Colon (tissue), 2 donors: ENCODE data around the gene GPR141.
"Not testable (repeated sequence)": the region's sequence is repeated elsewhere in the genome, so short reads cannot be mapped to it uniquely, and the experiment has no call there.

Source experiments
- FAIRE-seq: peaks from 2 replicates; lab custom pipeline; 2012; peaks lifted over from hg19 to GRCh38; lab: Jason Lieb, UNC
- donor health status: control.
- donor health status: control.

The GPR141 gene

DNA sequence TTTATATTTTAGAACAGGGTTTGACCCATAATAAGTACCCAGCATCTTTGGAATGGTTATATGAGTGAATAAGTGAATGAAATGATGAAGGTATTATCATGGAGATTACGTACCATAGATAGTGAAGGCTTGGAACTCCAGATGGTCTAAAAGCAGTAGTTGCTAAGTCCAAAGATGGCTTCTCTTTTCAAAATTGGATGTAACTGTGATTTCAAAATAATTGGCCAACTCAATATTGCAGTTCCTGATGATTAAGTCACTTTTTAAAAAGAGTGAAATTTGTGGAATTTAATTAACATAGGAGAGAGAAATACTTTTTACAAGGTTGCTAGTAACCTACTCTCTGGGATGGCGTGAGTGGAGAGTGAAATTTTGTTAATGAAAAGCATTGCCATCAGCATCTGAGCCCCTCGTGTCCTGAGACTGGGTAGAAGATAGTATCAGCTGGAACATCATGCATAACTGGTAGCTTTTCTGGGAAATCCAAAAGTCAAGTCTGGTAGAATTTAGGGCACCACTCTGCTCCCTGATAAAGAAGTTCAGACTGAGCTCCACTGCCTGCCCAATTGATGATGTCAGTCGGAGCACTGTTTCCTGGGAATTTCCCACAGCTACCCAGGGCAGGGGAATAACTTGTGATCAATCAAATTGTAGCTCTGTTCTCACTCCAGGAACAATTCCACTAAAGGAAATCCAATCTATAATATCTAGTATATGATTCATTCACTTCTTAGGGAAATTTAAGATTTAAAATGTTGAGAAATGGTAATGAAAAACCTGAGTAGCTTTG lies 3.2 kb downstream of the GPR141 start:
- no peak for FAIRE-seq

DNA sequence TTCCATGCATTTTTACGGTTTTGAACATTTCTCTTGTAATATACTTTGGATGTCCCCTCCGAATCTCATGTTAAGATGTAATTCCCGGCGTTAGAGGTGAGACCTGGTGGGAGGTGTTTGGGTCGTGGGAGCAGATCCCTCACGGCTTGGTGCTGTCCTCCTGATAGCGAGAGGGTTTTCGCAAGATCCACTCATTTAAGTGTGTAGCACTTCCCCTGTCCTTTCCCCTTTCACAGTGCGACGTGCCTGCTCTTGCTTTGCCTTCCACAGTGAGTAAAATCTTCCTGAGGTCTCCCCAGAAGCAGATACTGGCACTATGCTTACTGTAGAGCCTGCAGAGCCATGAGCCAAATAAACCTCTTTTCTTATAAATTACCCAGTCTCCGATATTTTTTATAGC lies 6.6 kb downstream of the GPR141 start:
- no peak for FAIRE-seq

DNA sequence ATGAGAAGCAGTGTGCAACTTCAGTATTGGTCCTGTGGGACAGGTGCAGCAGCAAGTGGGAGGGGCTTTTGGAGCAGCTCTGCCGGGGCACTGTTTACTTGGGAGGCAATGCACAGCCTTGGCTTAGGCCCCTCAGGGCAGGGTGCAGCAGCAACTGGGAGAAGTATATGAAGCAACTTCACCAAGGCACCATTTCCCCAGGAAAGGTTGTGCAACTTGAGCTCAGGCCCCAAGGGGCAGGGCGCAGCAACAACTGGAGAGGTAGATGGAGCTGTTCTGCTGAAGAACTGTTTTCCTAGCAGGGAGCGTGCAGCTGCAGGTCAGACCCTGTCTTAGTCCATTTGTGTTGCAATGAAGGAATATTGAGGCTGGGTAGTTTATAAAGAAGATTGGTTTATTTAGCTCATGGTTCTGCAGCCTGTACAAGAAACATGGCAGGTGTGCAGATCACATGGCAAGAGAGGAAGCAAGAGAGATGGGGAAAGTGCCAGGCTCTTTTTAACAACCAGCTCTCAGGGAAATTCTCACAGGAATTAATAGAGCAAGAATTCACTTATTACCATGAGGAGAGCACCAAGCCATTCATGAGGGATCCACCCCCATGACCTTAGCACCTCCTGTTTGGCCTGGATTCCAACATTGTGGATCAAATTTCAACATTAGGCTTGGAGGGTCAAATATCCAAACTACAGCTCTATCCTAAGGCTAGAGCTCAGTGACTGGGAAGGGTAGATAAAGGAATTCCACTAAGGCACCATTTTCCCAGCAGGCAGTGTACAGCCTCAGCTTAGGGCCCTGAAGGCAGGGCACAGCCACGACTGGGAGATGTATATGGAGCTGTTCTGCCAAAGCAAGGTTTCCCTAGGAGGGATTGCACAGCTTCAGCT lies 10.9 kb downstream of the GPR141 start:
- FAIRE-seq, result no peak

DNA sequence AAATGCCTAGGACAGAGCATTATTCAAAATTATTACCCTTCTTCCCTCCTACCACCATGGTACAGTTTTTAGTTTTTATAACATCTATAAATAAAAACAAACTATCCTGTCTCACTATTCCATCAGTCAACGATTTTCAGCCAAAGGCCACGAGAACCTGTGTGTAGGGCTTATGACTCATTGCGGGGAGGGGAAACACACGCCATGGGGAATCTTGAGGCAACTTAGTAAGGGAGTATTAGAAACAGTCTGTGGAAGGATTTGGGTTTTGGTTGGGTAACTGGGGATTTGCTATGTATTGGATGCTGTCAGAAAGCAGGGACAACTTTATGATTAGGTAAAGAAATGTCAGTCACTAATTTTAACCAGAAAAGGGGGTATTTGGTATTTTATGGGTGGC lies 14.7 kb downstream of the GPR141 start:
- no peak for FAIRE-seq

DNA sequence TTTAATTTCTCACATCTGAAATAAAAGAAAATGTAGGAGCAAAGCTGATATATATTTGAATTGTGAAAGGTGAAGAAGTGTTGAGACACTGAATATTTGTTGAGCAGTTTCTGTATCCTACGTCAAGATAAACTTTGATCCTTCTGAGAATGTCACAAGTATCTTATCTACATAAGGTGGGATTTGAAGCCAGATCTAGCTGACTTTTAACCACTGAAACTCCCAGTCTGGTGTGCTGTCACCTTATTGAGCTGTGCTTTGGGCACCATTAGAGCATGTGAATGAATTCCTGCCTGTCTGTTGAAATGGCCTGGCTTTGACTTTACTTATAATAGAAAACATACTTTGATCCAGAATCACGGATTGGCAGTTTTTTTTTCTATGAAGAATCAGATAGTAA lies 15.2 kb downstream of the GPR141 start:
- no peak for FAIRE-seq

DNA sequence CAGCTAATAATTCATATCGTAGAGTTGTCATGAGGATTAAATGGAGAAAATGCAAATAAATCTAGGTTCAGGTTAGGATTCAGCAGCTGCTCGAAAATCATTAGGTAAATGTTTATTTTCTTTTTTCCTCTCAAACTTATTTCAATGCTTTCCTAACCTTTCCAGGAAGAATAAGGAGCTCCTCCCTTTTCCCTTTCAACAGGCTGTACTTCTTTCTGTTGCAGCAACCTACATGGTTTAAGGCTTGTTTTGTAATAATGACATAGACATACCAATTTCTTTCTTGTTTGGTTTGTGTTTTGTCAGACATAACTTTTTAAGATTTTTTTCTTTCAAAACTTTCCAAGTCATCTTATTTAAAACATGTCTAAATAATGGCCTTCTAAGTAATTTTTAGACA lies 18.2 kb downstream of the GPR141 start:
- no peak for FAIRE-seq

DNA sequence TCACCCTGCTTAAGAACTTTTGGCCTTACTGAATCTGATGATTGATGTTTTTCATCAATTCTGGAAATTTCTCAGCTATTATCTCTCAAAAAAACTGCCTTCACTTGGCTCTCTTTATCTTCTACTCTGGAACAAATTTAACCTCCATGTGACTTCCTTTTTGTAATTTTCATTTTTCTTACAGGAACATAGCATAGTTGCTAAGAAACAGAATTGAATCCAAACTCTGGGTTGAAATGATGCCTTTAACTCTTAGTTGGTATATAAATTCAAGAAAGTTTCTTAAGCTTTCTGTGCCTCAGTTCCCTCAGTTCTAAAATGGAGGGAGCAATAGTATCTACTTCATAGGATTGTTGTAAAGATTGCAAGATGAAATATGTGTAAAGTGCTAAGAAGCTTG lies 19.8 kb downstream of the GPR141 start:
- no peak for FAIRE-seq

DNA sequence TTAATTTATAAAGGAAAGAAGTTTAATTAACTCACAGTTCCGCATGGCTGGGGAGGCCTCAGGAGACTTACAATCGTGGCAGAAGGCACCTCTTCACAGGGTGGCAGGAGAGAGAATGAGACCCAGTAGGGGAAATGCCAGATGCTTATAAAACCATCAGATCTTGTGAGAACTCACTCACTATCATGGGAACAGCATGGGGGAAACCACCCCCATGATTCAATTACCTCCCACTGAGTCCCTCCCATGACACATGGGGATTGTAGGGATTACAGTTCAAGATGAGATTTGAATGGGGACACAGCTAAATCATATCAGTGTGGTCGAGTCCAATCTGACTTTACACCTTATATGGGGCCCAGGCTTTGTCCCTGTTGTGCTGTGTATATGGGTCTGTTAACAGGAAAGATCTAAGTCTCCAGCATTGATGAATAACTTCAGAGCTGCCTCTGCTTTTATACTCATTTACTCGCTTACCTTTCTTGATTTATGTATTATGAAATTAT lies 20.8 kb downstream of the GPR141 start:
- not testable (repeated sequence) for FAIRE-seq

DNA sequence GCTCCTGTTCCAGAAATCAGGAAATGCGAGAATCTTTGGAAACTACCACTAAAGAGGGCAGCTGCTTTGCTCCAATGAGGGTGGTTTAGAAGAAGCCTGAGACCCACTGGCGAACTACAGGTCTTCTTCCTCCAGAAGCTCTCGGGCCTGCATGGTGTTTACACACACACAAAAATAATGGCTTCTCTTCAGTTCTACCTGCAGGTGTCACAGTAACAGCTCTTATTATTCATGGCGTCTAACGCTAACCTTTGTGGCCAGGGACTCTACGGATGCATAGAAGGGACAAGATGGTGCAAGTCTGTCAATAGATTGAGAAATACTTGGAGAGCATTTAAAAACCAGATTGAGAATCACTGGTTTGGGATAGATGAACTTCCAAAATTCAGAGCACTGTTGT lies 22.4 kb downstream of the GPR141 start:
- no peak for FAIRE-seq

DNA sequence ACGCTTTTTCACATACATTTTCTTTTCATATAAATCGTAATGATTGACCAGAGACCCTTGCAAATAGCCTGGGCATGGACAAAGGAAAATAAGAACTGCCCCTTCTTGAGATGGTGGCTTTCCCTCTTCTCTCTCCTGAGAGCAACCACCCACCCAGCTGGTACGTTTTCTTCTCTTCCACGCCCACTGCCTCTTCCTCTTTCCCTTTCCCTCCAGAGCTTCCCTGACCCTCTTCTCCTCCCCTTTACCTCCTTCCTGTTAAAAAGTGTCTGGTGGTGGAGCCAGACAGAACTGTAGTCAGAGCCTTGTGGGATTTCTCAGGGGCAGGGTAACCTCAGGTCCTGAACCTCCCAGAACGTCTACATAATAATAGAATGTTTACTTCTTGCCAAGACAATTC lies 23.2 kb downstream of the GPR141 start:
- no peak for FAIRE-seq

DNA sequence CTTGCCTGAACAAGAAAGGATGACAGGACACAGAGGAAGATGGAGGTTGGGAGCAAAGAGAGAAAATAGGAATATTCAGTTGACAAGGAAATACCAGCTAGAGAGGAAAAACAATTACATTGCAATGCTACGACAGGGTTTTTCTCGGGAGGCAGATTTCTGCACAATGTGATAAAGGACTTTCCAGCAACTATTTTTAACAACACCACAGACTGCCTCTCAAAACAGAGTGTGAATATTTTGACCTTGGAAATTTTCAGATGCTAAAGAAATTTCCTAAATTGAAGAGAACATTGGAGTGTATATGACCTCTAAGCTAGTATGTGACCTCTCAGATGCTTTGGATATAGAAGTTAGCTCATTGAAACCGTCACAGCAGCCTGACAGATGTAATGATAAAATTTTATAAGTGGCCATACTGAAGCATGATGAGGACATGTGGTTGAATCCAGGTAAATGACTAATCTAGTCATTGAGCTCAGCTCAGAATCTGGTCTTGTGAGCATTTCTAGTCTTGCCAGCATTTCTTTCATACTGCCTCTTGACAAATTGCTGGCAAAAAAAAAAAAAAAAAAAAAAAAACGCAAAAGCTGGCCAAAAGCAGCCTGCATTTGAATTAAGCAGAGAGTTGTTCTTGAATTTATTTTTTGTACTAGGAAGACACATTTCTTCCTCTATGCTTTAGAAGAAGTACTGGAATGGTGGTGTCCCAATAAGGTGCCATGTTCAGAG lies 24.4 kb downstream of the GPR141 start:
- no peak for FAIRE-seq

DNA sequence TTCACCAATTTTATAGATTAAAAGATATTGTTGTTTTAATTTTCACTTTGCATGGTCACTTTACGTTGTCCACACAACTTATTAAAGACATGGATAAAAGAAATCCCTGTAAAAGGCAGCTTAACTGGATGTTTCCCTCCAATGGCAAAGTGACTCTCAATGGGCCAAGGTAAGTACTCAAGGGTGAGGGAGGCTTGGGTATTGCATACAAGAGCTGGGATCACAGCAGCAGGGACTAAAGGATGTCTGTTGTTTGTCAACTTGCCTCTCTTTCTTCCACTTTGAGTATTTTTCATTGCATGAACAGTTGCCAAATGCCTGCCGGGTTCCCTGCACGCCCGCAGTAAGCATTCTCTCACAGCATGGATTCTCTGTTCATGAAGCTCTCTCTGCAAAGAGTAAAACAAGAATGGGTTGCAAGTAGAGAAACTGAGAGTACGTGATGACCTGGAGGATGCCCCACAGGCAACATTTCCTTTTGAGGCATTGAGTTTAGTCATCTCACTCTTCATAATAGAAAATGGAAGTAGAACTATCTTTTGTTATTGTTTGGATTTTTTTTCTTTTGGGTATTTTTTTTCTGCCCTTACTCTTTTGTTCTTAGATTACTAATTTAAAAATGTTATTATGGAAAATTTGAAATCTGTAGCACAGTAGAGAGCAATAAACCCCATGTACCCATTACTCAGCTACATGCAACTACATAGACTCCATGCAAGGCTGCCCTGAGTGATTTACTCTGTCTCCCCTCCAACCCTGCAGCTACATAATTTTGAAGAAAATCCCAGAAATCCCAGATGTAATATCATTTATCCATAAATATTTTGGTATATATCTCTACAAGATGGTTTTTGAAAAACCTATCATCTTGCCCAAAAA lies 26.3 kb downstream of the GPR141 start:
- FAIRE-seq, result no peak

DNA sequence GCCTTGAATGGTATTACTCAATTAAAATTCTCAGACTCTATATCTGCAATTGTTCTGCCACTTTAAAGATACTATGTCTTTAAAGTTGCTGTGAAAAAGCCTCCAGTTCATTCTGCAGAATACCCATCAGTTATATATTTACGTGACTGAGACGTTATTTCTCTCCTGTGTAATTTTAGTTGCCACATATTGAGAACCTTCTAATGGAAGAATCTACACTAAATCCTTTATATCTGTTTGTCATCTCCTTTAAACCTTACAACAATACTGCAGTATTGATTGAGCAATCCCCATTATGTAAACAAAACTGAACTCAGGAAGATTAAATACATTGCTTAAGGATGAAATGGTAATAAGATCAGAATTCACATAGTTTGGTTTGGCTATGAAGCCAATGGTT lies 30.0 kb downstream of the GPR141 start:
- no peak for FAIRE-seq

DNA sequence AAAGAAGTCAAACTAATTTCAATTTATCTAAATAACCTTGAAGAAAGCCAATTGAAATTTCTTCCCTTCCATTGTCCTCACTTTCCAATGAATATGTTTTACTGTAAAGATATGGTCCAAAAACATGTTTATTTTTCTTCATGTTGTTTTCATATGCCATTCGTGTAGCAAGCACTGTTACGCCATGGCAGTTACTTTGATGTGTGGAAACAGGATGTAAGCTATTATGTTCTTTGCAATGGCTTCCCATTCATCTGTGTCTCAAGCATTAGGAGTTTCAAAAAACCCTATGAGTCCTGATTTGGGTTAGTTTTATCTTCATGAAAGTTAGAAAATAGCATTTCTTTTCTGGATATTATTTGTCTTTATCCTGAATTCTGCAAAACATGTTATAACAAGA lies 31.0 kb downstream of the GPR141 start:
- FAIRE-seq, result no peak

DNA sequence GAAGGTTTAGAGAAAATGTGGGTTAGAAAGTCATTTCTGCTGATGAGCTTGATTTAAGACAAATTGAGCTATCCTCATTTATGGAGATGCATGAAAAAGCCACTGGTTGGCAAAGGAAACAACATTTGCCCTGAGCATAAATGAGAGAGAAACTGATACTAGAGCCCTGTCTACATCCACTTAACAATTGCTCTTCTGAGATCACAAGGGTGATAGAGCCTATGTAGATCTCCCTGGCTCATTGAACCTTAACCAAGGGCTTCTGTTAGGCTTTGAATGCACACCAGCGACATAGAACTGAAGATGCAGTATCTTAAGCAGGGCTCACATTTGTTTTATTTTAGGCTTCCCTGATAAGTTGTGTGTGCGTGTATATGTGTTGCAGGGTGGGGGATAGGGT lies 35.0 kb downstream of the GPR141 start:
- FAIRE-seq, result no peak

DNA sequence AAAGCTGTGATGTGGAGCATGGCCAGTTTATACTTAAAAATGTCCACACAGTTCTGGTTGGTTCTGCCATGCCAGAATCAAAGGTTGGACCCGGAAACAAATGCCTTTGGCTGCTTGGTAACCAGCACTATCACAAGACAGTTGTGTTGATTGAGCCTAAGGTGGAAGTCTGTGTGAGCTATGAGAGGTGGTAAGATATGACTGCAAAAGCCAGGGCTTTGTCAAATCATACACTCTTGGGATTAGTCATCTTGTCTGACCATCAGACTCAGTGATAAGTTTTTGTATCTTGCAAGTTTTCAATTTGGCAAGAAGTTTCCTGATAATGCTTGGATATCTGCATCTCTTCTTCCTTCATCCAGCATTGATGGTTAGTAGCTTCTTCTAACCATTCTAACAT lies 35.5 kb downstream of the GPR141 start:
- FAIRE-seq, result no peak

DNA sequence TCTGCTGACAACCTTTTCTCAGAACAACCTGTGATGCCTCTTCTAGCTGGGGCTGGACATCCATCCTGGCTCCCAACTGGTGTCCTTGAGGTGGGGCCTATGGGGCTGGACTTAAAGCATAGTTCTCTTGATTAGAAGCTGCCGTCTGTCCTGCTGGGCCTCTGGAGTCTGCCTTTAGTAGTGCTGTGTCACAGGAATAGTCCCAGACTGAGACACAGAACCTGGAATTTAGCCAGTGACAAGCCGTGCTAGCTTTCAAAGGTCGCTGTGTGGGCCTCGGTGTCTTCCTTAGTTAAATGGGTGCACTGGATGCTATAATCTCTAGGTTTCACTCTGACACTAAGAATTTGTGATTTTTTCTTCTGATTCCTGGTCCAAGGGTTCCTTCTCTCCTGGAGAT lies 41.2 kb downstream of the GPR141 start:
- FAIRE-seq, result no peak

DNA sequence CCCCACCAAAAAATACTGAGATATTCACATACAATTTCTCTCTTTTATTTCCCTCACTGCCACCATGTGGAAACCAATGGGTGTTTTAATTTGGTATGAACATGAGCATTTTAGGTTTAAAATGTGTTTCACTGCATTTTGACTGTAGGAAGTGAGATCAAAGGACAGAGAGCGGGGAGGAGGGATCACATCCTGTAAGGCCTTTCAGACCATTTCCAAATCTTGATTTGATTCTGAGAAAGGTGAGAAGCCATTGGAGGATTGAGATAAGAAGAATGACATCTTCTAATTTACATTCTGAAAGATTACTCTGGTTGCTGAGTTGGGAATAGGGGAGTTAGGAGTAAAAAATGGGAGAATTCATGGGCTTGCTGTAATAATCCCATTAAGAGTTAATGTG lies 42.5 kb downstream of the GPR141 start:
- FAIRE-seq, result no peak

DNA sequence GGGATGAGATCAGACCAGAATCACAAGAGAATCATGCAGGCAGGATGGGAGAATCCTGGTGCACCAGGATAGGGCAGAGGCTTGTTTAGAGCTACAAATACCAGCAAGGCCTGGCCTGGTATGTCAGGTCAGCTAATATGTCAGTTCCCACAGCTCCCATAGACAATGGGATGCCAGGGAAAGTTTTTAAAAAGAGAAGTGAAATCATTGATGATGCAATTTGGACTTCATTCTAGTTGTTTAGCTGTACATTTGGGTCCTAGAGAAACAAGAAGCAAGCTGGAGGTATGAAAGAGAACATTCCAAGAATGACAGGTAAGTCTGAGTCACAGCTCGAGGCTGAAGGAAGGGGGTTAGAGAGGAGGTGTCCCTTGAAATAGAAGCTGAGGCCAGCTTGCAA lies 45.2 kb downstream of the GPR141 start:
- no peak for FAIRE-seq

DNA sequence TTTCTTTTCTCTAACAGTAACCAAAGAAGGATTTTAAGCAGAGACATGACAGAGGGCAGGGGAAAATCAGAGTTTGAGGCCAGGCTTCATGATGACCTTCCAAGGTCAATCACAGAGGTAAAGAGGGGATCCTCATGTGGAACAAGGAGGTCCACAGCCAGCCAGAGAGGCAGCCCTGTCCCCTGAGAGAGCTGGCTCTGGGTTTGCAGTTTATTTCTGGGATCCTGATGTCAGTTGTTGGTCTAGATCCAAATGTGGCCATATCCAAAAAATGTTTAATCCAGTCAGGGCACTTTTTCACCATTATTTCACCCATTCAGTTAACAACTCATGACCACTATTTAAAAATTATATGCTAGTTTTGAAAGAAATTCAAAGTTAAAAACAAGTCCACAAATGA lies 45.6 kb downstream of the GPR141 start:
- FAIRE-seq, result no peak

DNA sequence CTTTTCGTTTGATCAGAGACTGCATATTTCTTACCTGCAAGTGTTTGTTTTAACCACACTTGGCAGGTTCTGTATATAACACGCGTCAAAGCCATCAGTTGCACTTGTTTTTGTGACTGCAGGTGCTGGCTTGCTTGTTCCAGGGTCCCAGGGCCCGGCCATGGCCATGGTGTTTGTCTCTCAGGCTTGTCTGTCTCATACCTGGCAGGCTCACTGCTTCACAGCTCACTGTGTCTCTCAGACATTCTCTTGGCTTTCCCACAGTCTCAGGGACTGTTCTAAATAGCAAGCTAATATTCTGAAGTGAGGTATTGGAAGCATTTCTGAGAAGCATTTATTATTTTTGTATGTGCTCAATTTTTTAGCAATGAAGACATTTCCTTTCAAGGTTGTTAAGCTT lies 46.9 kb downstream of the GPR141 start:
- no peak for FAIRE-seq

DNA sequence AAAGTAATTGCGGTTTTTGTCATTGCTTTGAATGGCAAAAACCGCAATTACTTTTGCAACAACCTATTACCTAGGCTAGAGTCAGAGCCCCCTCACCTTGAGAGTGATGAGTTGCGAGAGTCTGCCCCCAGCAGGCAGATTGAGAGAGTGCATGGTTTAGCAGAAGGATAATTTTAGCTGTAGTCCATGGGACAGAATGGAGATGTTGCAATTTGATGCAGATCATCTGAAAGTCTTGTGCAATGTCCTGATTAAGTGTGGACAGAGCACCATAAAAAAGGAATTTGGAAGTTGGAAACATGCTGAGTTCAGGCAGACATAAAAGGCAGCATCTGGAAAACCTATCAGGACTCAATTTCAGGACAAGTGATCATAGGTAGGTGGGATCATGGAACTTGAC lies 48.7 kb downstream of the GPR141 start:
- FAIRE-seq, result no peak
